ENCODE results near the gene MCRIP2. TPM values are rescaled to one million over a fixed set of nuclear protein-coding genes. Genes with fewer than 3 reads are reported as not detected.

Gene MCRIP2
- total RNA-seq, 1 donor: 13.3 TPM

DNA sequence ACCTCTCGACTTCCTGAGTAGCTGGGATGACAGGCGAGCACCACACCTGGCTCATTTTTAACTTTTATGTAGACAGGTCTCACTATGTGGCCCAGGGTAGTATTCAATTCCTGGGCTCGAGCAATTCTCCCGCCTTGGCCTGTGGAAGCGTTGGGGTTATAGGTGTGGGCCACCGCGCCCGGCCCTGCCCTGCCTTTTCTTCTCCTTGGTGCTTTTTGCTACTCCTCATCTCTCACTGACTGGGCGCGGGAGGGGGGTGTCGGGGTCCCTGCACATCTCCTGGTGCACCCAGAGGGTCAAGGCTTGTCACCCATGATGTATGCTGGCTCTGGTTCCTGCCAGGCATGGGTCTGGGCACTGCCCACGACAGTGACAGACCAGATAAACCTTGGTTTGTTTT is 2.9 kb downstream of the MCRIP2 start:
- no peak overlapping the region for H3K4me3 ChIP-seq (ENCODE audit: low read depth, low read length)
- DNase-seq (ENCODE audit: low read depth): no peak
- TF ChIP-seq, protein P1, sequence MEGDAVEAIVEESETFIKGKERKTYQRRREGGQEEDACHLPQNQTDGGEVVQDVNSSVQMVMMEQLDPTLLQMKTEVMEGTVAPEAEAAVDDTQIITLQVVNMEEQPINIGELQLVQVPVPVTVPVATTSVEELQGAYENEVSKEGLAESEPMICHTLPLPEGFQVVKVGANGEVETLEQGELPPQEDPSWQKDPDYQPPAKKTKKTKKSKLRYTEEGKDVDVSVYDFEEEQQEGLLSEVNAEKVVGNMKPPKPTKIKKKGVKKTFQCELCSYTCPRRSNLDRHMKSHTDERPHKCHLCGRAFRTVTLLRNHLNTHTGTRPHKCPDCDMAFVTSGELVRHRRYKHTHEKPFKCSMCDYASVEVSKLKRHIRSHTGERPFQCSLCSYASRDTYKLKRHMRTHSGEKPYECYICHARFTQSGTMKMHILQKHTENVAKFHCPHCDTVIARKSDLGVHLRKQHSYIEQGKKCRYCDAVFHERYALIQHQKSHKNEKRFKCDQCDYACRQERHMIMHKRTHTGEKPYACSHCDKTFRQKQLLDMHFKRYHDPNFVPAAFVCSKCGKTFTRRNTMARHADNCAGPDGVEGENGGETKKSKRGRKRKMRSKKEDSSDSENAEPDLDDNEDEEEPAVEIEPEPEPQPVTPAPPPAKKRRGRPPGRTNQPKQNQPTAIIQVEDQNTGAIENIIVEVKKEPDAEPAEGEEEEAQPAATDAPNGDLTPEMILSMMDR (IDR thresholded peaks at IDR 0.05; ENCODE audit: insufficient read depth, low read length): no peak

GRCh38 chr16:645852-646678 is 4.4 kb downstream of the MCRIP2 start:
- TF ChIP-seq, protein P1 (IDR thresholded peaks at IDR 0.05; ENCODE audit: insufficient read depth, low read length): no peak
- no peak overlapping the region for H3K4me3 ChIP-seq (ENCODE audit: low read depth, low read length)
- no peak for DNase-seq (ENCODE audit: low read depth)

DNA sequence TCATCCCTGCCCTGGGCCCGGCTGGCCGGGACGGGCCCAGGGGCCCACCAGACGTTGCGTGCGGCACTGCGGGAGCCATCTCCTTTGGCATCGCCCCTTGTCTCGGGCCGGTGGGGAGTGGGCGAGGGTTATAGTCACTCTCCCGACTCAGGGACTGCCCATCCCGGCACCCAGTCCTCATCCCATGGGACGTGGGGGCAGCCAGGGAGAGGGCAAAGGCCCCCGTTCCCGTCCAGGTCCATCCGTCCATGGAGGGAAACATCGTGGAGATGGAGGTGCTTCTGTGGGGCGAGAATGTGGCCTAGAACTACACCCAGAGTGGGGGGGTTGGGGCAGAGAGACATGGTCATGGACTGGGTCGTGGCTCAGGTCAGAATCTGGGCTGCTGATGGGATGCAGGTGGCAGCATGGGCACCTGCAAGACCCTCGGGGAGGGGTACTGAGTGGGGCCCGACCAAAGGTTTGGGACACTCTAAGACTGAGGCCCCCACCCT is 5.1 kb downstream of the MCRIP2 start:
- no peak overlapping the region for H3K4me3 ChIP-seq (ENCODE audit: low read depth, low read length)
- DNase-seq (ENCODE audit: low read depth): no peak
- TF ChIP-seq, protein P1 (IDR thresholded peaks at IDR 0.05; ENCODE audit: insufficient read depth, low read length): no peak

- no peak for DNase-seq (ENCODE audit: low read depth)
- H3K4me3 ChIP-seq (ENCODE audit: low read depth, low read length): no peak overlapping the region
- TF ChIP-seq, protein P1 (IDR thresholded peaks at IDR 0.05; ENCODE audit: insufficient read depth, low read length): no peak
These were observed 5.7 kb downstream of the MCRIP2 start for GRCh38 chr16:647173-647902.

- H3K4me3 ChIP-seq (ENCODE audit: low read depth, low read length): peak overlapping the region; percentile 76
- peak; percentile 13 for DNase-seq (ENCODE audit: low read depth)
- TF ChIP-seq, protein P1 (IDR thresholded peaks at IDR 0.05; ENCODE audit: insufficient read depth, low read length): peak; percentile 46
These were observed 6.6 kb downstream of the MCRIP2 start for GRCh38 chr16:648071-648780.

DNA sequence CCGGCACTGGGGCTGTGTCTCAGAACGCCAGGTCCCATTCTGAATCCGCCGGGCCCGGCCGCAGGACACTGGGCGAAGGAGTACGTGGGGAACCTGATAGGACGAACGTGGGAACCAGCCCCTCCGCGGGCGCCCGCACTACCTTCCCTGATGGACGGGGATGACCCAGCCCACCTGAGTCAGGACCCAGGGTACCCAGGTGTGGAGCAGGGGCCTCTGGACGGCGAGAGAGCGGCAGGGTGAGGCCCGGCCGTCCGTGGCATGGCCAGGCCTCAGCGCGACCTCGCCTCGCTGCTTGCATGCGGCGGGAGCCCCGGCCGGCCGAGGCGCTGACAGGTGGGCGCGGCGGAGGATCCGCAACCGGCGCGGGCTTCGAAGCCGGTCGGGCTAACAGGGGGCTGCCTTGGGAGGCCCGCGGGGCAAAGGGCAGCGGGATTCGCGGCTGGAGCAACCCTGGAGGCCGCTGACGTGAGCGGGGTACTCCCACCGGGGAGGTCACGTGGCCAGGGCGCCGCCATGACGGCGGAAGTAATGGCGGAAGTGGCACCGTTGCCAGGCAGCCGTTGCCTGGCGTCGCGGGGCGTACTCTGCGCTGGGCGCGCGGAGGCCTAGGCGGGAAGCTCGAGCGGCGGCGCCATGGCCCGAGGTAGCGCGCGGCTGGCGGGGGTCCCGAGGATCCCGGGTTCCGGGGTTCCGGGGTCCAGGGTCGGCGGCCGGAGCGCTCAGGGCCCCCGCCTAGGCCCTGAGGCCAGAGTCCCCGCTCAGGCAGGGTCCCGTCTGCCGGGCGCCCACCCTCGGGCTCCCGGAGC is 7.4 kb downstream of the MCRIP2 start, which contains the start of gene WDR90:
TSS of gene WDR90 (plus strand) at position 585 of the 809 bp plus-strand sequence. CDS start at position 637, 52 bp downstream.
- DNase-seq (ENCODE audit: low read depth): peak; percentile 86
- peak within 1 kb of the TSS; percentile 76 for H3K4me3 ChIP-seq (ENCODE audit: low read depth, low read length)
- TF ChIP-seq, protein P1 (IDR thresholded peaks at IDR 0.05; ENCODE audit: insufficient read depth, low read length): no peak
